ENCODE measurements around the gene MYBL2.

The MYBL2 gene

DNA sequence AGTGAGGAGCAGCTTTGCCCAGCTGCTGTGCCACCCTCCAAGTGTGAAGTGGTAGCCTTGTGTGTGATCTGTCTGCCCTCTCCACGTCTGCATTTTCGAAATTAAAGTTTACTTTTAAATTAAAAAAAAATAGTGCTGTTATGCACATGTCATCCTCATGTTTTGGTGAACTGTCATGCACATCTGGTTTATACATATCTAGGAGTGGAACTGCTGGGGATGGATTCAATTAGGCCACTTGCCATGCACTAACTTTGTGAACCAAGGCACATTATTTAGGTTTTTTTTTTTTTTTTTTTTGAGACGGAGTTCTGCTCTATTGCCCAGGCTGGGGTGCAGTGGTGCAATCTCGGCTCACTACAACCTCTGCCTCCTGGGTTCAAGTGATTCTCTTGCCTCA, 56.3 kb downstream of the MYBL2 start:
- H3K27ac Mint-ChIP-seq = no peak overlapping the region
- H3K27me3 Mint-ChIP-seq = no peaks in the 10 kb centered on the region
- H3K4me1 Mint-ChIP-seq (ENCODE audit: low read depth) = peaks cover 45% of the 10 kb centered on the region
- peaks cover 8% of the 10 kb centered on the region for H3K36me3 Mint-ChIP-seq (ENCODE audit: low read depth)
- peaks cover 7% of the 10 kb centered on the region for H3K9me3 Mint-ChIP-seq
- no peak for DNase-seq
- H3K4me3 Mint-ChIP-seq = no peak overlapping the region

DNA sequence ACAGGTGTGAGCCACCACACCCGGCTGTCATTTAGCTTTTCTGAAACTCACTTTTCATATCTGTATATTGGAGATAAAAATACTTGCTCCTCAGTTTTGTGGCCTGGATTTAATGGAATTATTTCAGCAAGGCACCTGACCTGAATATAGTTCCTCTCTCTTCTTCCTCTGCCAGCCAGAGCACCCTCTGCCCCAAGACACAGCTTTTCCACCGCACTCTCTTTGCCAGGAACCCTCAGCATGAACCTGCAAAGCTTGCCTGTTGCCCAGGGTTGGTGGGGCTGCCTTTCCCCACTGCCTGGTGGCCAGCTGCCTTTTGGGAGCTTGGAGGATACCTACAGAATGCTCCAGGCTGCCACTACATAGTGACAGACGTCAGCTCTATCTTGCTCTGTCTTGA, 56.8 kb downstream of the MYBL2 start:
- H3K27me3 Mint-ChIP-seq = no peaks in the 10 kb centered on the region
- no peak for DNase-seq
- H3K36me3 Mint-ChIP-seq (ENCODE audit: low read depth) = peaks cover 8% of the 10 kb centered on the region
- peaks cover 10% of the 10 kb centered on the region for H3K9me3 Mint-ChIP-seq
- peak overlapping the region; percentile 4 for H3K27ac Mint-ChIP-seq
- no peak overlapping the region for H3K4me3 Mint-ChIP-seq
- H3K4me1 Mint-ChIP-seq (ENCODE audit: low read depth) = peaks cover 50% of the 10 kb centered on the region

DNA sequence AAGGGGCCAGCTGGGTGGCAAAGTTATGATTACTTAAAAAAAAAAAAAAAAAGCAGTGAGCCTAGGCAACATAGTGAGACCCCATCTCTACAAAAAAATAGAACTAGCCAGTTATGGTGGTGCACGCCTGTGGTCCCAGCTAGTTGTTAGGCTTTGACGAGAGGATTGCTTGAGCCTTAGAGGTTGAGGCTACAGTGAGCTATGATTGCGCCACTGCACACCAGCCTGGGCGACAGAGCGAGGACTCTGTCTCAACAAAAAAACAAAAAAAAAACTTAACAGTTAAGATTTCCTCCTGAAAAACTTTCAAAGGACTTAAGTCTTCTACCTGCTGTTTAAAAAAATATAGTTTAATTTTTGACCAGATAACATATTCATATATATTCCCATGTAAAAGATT, 57.5 kb downstream of the MYBL2 start:
- Mint-ChIP-seq H3K27me3 (no peaks in the 10 kb centered on the region), H3K4me1 (ENCODE audit: low read depth) (peaks cover 51% of the 10 kb centered on the region), H3K9me3 (peaks cover 10% of the 10 kb centered on the region), H3K4me3 (no peak overlapping the region), H3K27ac (no peak overlapping the region), H3K36me3 (ENCODE audit: low read depth) (peaks cover 5% of the 10 kb centered on the region)
- DNase-seq = no peak

DNA sequence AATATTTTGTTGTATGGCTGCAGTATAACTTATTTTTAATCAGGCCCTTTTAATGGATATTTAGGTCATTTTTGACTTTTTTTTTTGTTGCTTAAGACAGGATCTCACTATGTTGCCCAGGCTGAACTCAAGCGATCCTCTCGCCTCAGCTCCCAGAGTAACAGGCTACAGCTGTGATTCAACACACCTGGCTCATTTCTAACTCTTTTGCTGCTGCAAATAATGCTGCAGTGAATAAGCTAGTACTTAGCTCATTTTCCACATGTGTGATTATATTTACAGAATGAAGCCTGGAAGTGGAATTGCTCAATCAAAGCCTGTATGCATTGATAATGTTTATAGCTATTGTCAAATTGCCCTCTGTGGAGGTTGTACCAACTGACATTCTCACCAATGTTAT, 58.8 kb downstream of the MYBL2 start:
- Mint-ChIP-seq H3K27ac (no peak overlapping the region), H3K4me3 (no peak overlapping the region), H3K27me3 (no peaks in the 10 kb centered on the region), H3K36me3 (ENCODE audit: low read depth) (no peaks in the 10 kb centered on the region), H3K4me1 (ENCODE audit: low read depth) (peaks cover 45% of the 10 kb centered on the region), H3K9me3 (peaks cover 3% of the 10 kb centered on the region)
- DNase-seq = no peak

DNA sequence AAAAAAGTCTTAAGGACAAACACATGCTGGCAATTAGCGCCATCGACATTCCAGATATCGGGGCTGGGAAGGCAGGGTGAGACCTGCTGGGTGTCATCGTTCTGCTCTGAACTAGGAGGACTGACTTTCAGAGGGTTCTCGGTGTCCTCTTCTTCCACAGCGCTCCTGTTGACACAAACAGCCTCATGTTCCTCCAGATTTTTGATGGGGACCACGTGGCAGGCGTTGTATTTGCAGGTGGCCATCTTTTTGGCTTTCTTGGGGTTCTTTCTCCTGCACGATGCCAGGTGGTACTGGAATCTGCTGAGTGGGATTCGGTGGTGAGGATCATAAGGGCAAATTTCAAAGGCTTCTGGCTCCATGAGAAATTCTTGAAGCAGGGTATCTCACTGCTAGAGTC, 59.4 kb downstream of the MYBL2 start:
- H3K4me3 Mint-ChIP-seq = no peak overlapping the region
- no peak overlapping the region for H3K27ac Mint-ChIP-seq
- H3K4me1 Mint-ChIP-seq (ENCODE audit: low read depth) = peaks cover 42% of the 10 kb centered on the region
- no peak for DNase-seq
- no peaks in the 10 kb centered on the region for H3K36me3 Mint-ChIP-seq (ENCODE audit: low read depth)
- H3K27me3 Mint-ChIP-seq = no peaks in the 10 kb centered on the region
- H3K9me3 Mint-ChIP-seq = peaks cover 3% of the 10 kb centered on the region

DNA sequence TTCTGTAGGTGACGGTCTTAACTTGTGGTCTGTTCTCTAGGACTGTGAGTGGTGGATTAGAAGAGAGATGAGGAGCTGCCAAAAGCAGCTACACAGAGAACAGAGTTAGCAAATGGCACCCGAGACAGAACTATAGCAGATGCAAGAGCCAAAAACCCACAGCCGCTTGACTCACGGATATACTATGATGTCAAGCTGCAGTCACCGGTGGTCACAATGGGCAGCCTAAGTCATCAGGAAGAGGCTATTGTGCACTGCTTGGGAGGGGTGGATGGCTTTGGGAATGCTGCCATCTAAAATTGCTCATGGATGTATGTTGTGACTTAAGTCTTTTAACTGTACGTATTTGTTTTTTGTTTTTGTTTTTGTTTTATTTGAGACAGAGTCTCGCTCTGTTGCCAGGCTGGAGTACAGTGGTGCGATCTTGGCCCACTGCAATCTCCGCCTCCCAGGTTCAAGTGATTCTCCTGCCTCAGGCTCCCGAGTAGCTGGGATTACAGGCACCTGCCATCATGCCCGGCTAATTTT, 60.0 kb downstream of the MYBL2 start, which contains the start of gene GTSF1L:
GTSF1L (minus strand) TSS at position 192 of the 528 bp plus-strand sequence. CDS start 308 bp downstream, outside the sequence.
- DNase-seq = no peak
- Mint-ChIP-seq H3K9me3 (peaks cover 3% of the 10 kb centered on the region), H3K36me3 (ENCODE audit: low read depth) (no peaks in the 10 kb centered on the region), H3K27me3 (no peaks in the 10 kb centered on the region), H3K27ac (no peak within 1 kb of the TSS), H3K4me1 (ENCODE audit: low read depth) (peaks cover 42% of the 10 kb centered on the region), H3K4me3 (no peak within 1 kb of the TSS)

DNA sequence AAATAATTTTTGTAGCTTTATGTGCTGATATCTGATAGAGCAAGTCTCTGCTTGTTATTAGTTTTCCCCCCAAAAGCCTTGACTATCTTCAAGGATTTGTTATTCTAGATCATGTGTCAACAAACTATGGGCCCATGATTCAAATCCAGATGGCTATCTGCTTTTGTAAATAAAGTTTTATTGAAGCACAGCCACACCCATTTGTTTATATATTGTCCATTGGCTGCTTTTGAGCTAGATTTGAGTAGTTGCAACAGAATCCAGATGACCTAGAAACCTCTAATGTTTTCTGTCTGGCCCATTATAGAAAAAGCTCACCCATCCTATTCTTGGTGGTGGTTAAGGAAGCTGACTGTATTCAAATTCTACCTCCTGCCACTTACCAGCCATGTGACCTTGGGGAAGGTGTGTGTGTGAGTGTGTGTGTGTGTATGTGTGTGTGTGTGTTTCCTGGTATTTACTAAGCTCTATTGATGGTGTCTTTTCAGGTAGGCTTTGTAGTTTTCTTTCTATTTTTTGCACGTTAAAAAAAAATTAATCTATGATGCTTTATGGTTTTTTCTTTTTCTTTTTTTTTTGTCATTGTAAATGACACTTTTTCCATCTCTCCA, 61.2 kb downstream of the MYBL2 start:
- Mint-ChIP-seq H3K36me3 (ENCODE audit: low read depth) (no peaks in the 10 kb centered on the region), H3K9me3 (peaks cover 3% of the 10 kb centered on the region), H3K27me3 (peaks cover 2% of the 10 kb centered on the region), H3K4me3 (no peak overlapping the region), H3K4me1 (ENCODE audit: low read depth) (peaks cover 37% of the 10 kb centered on the region), H3K27ac (no peak overlapping the region)
- no peak for DNase-seq

DNA sequence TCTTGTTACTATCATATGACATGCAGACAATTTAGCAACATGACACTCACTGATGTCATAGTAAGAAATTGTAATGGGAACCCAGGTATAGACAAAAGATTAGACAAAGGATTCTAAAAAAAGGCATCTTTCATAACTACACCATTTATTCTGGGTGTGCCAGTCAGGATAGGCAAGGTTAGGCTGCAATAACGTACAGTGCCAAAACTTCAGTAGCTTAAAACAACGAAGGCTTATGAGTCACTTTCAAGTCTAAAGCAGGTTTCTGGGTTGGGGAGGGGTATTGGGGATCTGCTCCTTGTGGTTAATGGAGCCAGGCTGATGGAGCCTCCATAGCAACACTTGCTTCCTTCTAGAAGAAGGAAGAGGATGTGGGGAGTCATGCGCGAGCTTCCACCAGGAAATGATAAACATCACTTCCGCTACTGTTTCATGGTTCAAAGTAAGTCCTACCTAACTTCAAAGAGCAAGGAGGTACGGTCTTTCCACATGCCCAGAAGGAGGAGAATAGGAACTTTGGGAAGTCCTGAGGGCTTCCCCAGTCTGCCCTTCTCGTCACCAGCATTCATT, 61.9 kb downstream of the MYBL2 start:
- no peak for DNase-seq
- H3K27me3 Mint-ChIP-seq = peaks cover 2% of the 10 kb centered on the region
- no peak overlapping the region for H3K4me3 Mint-ChIP-seq
- peaks cover 3% of the 10 kb centered on the region for H3K9me3 Mint-ChIP-seq
- no peaks in the 10 kb centered on the region for H3K36me3 Mint-ChIP-seq (ENCODE audit: low read depth)
- peaks cover 37% of the 10 kb centered on the region for H3K4me1 Mint-ChIP-seq (ENCODE audit: low read depth)
- peak overlapping the region; percentile 42 for H3K27ac Mint-ChIP-seq

DNA sequence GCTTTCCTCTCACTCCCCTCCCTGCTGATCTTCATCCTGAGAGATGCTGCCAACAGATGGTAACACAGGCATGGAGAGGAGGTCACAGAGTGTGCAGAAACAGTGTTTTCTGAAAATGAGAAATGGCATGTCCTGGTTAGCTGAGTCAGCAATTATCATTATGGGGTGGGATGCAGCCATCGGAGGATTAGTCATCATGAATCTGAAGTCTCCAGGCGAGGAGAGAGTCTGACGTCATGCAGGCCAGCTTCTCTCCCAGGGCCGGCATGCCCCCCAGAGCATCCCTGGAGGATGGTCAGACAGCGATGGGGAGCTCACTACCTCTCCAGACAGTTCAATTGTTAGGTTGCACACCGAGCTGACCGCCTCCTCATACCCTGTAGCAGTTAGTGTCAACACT, 64.6 kb downstream of the MYBL2 start:
- no peaks in the 10 kb centered on the region for H3K36me3 Mint-ChIP-seq (ENCODE audit: low read depth)
- peaks cover 42% of the 10 kb centered on the region for H3K4me1 Mint-ChIP-seq (ENCODE audit: low read depth)
- DNase-seq = no peak
- H3K27me3 Mint-ChIP-seq = peaks cover 2% of the 10 kb centered on the region
- H3K4me3 Mint-ChIP-seq = no peak overlapping the region
- H3K27ac Mint-ChIP-seq = no peak overlapping the region
- peaks cover 3% of the 10 kb centered on the region for H3K9me3 Mint-ChIP-seq

DNA sequence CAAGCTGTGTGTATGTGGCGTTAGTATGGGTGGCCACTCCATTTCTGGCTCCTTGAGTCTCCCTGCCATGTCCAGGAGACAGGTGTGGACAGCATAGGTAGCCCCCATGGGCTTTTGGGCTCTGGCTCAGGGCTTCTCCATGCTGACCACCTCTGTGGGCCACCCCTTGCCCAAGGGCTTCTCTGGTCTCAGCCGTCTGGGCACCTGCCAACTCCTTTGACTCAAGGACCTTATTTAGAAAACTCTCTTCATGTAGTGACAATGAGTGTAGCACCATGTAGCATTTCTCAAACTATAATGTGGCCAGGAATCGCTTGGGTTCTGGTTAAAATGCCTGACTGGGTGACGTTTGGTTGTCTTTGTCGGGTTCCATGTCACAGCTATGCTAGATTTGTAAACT, 65.0 kb downstream of the MYBL2 start:
- no peaks in the 10 kb centered on the region for H3K36me3 Mint-ChIP-seq (ENCODE audit: low read depth)
- H3K27ac Mint-ChIP-seq = no peak overlapping the region
- H3K4me1 Mint-ChIP-seq (ENCODE audit: low read depth) = peaks cover 47% of the 10 kb centered on the region
- H3K27me3 Mint-ChIP-seq = peaks cover 2% of the 10 kb centered on the region
- DNase-seq = no peak
- no peak overlapping the region for H3K4me3 Mint-ChIP-seq
- peaks cover 3% of the 10 kb centered on the region for H3K9me3 Mint-ChIP-seq

DNA sequence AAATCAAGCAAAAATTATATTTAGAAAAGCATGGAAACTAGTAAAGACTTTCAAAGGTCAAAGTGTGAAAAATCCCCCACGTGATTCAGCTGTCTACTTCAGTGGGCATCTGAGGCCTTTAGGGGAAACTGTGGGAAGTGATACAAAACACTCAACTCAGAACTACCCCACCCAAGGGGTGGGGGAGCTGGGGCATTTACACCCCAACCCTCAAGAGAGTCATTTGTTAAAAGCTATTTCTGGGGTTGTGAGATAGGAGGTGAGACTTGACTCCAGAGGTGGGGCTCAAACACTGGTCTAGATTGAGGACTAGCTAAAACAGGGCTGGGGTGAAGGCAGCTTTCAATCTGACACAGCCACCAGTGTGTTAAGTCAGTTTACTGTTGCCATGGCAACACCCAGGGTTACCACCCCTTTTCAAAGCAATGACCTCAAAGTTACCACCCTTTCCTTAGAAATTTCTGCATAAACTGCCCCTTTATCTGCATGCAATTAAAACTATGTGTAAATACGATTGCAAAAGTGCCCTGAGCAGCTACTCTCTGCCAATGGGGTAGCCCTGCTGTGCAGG, 69.8 kb downstream of the MYBL2 start:
- no peaks in the 10 kb centered on the region for H3K36me3 Mint-ChIP-seq (ENCODE audit: low read depth)
- peaks cover 34% of the 10 kb centered on the region for H3K4me1 Mint-ChIP-seq (ENCODE audit: low read depth)
- DNase-seq = no peak
- no peaks in the 10 kb centered on the region for H3K9me3 Mint-ChIP-seq
- H3K27ac Mint-ChIP-seq = peak overlapping the region; percentile 77
- peaks cover 2% of the 10 kb centered on the region for H3K27me3 Mint-ChIP-seq
- no peak overlapping the region for H3K4me3 Mint-ChIP-seq

DNA sequence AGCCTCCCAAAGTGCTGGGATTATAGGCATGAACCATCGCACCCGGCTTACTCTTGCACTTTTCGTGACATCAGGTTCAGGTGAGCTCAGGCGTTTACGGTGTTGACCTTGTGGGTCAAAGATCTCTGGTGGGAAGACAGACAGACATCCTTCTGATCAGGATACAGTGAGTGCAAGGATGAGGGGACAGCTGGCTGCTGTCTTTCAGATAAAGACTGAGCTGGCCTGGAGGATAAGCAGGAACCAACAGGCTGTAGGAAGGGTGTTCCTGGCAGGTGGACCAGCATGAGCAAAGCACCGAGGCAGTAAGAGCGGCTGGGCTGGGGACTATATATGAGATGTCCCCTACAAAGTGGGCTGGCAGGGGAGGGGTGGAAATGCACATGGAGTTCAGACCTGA, 71.0 kb downstream of the MYBL2 start:
- DNase-seq = no peak
- H3K4me1 Mint-ChIP-seq (ENCODE audit: low read depth) = peaks cover 29% of the 10 kb centered on the region
- H3K9me3 Mint-ChIP-seq = no peaks in the 10 kb centered on the region
- no peaks in the 10 kb centered on the region for H3K36me3 Mint-ChIP-seq (ENCODE audit: low read depth)
- H3K4me3 Mint-ChIP-seq = no peak overlapping the region
- no peaks in the 10 kb centered on the region for H3K27me3 Mint-ChIP-seq
- no peak overlapping the region for H3K27ac Mint-ChIP-seq

DNA sequence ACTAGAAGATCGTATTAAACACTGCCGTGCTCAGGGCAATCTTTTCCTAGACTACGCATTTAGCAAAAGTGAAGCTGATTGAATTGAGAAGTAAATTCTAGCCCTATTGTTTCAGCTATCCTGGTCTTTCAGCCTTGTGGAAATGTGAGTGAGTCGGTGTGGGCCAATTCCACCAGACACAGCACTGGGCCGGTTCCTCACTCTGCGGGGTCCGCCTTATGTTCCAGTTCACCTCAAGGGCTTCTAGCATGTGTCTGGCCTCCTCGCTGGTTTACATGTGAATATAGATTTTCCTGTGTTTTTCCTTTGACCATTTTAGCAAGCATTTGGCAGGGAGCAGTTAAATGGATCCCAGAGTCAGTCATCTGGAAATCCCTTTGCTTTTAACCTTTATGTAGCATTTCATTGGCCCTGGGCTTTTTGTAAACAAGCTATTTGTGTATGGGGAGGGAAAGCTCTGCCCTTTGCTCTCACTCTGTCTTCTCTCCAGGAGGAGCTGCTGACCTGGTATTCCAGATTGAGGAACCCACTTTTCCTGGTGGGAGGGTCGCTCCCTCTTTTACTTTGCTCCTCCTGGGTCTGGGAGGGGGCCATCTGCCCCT, 72.3 kb downstream of the MYBL2 start:
- no peak for DNase-seq
- Mint-ChIP-seq H3K27me3 (no peaks in the 10 kb centered on the region), H3K27ac (no peak overlapping the region), H3K4me3 (no peak overlapping the region), H3K36me3 (ENCODE audit: low read depth) (no peaks in the 10 kb centered on the region), H3K9me3 (no peaks in the 10 kb centered on the region), H3K4me1 (ENCODE audit: low read depth) (peaks cover 19% of the 10 kb centered on the region)

DNA sequence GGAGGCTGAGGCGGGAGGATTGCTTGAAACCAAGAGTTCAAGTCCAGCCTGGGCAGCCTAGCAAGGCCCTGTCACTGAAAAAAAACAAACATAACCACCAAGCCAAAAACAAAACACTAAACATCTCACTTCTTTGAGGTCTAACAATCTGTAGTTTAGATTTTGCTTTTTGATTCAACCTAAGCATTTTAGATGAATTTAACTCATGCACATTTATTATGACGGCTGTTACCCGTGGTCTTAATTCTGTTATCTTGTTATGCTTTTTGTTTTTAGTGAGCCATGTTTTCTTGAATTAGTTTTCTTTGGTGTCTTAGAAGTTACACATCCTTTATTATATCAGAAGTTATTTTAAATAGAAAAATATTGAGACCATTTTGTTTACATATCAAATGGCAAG, 73.7 kb downstream of the MYBL2 start:
- Mint-ChIP-seq H3K36me3 (ENCODE audit: low read depth) (no peaks in the 10 kb centered on the region), H3K9me3 (no peaks in the 10 kb centered on the region), H3K27me3 (no peaks in the 10 kb centered on the region), H3K27ac (no peak overlapping the region), H3K4me3 (no peak overlapping the region), H3K4me1 (ENCODE audit: low read depth) (peaks cover 18% of the 10 kb centered on the region)
- no peak for DNase-seq

DNA sequence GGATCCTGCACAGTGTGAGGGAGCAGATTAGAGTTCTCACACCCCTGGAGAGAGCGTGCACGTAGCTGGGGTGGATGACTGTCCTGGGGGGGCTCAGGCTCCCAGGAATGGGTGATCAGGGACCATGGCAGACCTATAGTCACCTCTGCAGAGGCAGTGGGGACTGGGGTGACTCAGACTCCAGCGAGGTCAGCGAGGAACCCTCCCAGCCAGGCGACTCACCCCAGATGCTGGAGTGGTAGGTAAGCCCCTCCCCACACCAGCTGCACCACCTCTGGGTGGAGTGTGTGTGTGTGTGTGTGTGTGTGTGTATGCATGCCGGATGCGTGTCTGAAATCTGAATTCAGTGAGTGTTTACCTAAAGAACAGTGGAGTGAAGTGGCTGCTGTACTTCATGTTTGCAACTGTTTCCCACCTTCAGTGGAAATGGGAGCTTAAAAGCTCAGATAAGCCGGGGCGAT, 77.3 kb downstream of the MYBL2 start:
- H3K9me3 Mint-ChIP-seq = no peaks in the 10 kb centered on the region
- H3K36me3 Mint-ChIP-seq (ENCODE audit: low read depth) = no peaks in the 10 kb centered on the region
- peaks cover 10% of the 10 kb centered on the region for H3K4me1 Mint-ChIP-seq (ENCODE audit: low read depth)
- no peak overlapping the region for H3K27ac Mint-ChIP-seq
- peaks cover 6% of the 10 kb centered on the region for H3K27me3 Mint-ChIP-seq
- H3K4me3 Mint-ChIP-seq = no peak overlapping the region
- no peak for DNase-seq
